ENCODE measurements around the gene SLC27A3. TPM values are rescaled to one million over a fixed set of nuclear protein-coding genes. Genes with fewer than 3 reads are reported as not detected.

SLC27A3 gene
- polyA plus RNA-seq, 2 of the 4 experiments (the other 2 are of a cell fraction) = 1.3 to 2.1 TPM

- no peaks in the 10 kb centered on the region for H3K9me3 ChIP-seq
- CTCF ChIA-PET = interaction anchor here (0.8 to 11.0 kb wide), 18 partner anchors 8 to 419 kb away, joined by 3 to 92 read pairs (median 6); partner anchors contain the start of genes NPR1 and RAB13
- no peak overlapping the region for H3K27ac ChIP-seq
- POLR2A ChIA-PET = no interaction called here
- no peak for FAIRE-seq
- 81% methylated on average over 2 of the region's 2 CpGs for WGBS (ENCODE audit: missing lambda C conversion rate)
- no peak for TF ChIP-seq PHF8 (IDR thresholded peaks at IDR 0.05; ENCODE audit: borderline replicate concordance, low read depth)
- TF ChIP-seq CBX8 (IDR thresholded peaks at IDR 0.05) = no peak
- TF ChIP-seq EHF (CRISPR knock-in tag; IDR thresholded peaks at IDR 0.05) = no peak
- TF ChIP-seq HEYL (CRISPR knock-in tag; IDR thresholded peaks at IDR 0.05) = no peak
- TF ChIP-seq, protein P1, sequence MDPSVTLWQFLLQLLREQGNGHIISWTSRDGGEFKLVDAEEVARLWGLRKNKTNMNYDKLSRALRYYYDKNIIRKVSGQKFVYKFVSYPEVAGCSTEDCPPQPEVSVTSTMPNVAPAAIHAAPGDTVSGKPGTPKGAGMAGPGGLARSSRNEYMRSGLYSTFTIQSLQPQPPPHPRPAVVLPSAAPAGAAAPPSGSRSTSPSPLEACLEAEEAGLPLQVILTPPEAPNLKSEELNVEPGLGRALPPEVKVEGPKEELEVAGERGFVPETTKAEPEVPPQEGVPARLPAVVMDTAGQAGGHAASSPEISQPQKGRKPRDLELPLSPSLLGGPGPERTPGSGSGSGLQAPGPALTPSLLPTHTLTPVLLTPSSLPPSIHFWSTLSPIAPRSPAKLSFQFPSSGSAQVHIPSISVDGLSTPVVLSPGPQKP (IDR thresholded peaks at IDR 0.05; ENCODE audit: low read depth, low read length) = no peak
- TF ChIP-seq SREBF2 (IDR thresholded peaks at IDR 0.05) = no peak
- no peak for TF ChIP-seq RNF2 (IDR thresholded peaks at IDR 0.05; ENCODE audit: borderline replicate concordance, low read depth)
- H3K4me3 ChIP-seq = no peak overlapping the region
- H3K4me1 ChIP-seq = peaks cover 5% of the 10 kb centered on the region; the same call in 1 of the 3 replicates
- H3K4me2 ChIP-seq = no peak overlapping the region
- DNase-seq (ENCODE audit: low read depth in 1 of 2, low spot score in 1 of 2) = no peak
- ATAC-seq = no peak
These were observed 3.9 kb upstream of the SLC27A3 start for GRCh38 chr1:153771261-153771660.

- Histone ChIP-seq H3K27ac (no peak overlapping the region), H3K9me3 (no peaks in the 10 kb centered on the region), H3K4me1 (peaks cover 5% of the 10 kb centered on the region; the same call in 1 of the 3 replicates), H3K4me3 (no peak overlapping the region), H3K4me2 (no peak overlapping the region)
- WGBS (ENCODE audit: missing lambda C conversion rate) = 74% methylated on average over 19 of the region's 21 CpGs
- POLR2A ChIA-PET = no interaction called here
- ATAC-seq (peak in 1 of 2 experiments; percentile 68; a peak in 3 of 6 replicates), DNase-seq (ENCODE audit: low read depth in 1 of 2, low spot score in 1 of 2) (peak; percentile 25 to 37), FAIRE-seq (no peak)
- TF ChIP-seq HOXB13 (CRISPR knock-in tag; IDR thresholded peaks at IDR 0.05; ENCODE audit: low read depth) (no peak), SMC3 (IDR thresholded peaks at IDR 0.05) (peak; percentile 42; the same call in 2 of the 3 replicates), CBX8 (IDR thresholded peaks at IDR 0.05) (no peak), RAD21 (conservative IDR thresholded peaks at IDR 0.05 in 1 of 2, IDR thresholded peaks at IDR 0.05 in 1 of 2) (peak; percentile 69 to 73), POLR2A (IDR thresholded peaks at IDR 0.05; ENCODE audit: low read length) (no peak), HMGXB4 (CRISPR knock-in tag; IDR thresholded peaks at IDR 0.05; ENCODE audit: borderline replicate concordance) (no peak)
- TF ChIP-seq, protein P2, sequence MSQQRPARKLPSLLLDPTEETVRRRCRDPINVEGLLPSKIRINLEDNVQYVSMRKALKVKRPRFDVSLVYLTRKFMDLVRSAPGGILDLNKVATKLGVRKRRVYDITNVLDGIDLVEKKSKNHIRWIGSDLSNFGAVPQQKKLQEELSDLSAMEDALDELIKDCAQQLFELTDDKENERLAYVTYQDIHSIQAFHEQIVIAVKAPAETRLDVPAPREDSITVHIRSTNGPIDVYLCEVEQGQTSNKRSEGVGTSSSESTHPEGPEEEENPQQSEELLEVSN (IDR thresholded peaks at IDR 0.05; ENCODE audit: borderline replicate concordance, low read depth) = no peak
- TF ChIP-seq, protein P3, sequence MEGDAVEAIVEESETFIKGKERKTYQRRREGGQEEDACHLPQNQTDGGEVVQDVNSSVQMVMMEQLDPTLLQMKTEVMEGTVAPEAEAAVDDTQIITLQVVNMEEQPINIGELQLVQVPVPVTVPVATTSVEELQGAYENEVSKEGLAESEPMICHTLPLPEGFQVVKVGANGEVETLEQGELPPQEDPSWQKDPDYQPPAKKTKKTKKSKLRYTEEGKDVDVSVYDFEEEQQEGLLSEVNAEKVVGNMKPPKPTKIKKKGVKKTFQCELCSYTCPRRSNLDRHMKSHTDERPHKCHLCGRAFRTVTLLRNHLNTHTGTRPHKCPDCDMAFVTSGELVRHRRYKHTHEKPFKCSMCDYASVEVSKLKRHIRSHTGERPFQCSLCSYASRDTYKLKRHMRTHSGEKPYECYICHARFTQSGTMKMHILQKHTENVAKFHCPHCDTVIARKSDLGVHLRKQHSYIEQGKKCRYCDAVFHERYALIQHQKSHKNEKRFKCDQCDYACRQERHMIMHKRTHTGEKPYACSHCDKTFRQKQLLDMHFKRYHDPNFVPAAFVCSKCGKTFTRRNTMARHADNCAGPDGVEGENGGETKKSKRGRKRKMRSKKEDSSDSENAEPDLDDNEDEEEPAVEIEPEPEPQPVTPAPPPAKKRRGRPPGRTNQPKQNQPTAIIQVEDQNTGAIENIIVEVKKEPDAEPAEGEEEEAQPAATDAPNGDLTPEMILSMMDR (IDR thresholded peaks at IDR 0.05) = peak; percentile 52
- CTCF ChIA-PET = interaction anchor here (0.7 to 11.0 kb wide), 25 partner anchors 9 to 1190 kb away, joined by 3 to 92 read pairs (median 4); partner anchors contain the start of genes NPR1, PYGO2 and RAB13
These were observed 3.2 kb upstream of the SLC27A3 start for GRCh38 chr1:153771841-153772593.
